Gastrocnemius medialis (tissue), 4 donors: ENCODE data around the gene SIRT6. TPM values are rescaled to one million over a fixed set of nuclear protein-coding genes. Genes with fewer than 3 reads are reported as not detected.
"Not testable (repeated sequence)": the region's sequence is repeated elsewhere in the genome, so short reads cannot be mapped to it uniquely, and the experiment has no call there.

Experiments
- ATAC-seq, 2 donors: fragments of 150-250 bp; one replicate each; pipeline ENCODE4 v1.9.1; 2016
- DNase-seq, 2 donors: peaks; one replicate each; pipeline ENCODE4 v3.0.0-alpha.2; 2019
- H3K27ac ChIP-seq, 4 donors: fragments of 200-600 bp; sonication (generic); 1 replicate in 1 of 4; 2 replicates in 3 of 4; pipeline ENCODE4 v1.5.1; 2016 to 2018; ENCODE audit warnings: mild to moderate bottlenecking in 2 of 4, moderate library complexity in 1 of 4
- H3K27me3 ChIP-seq, 3 donors: fragments of 200-600 bp; sonication (generic) in 2 of 3; 1 replicate in 1 of 3; 2 replicates in 2 of 3; pipeline versions ENCODE4 v1.5.1 to v1.6.0; 2016 to 2019; ENCODE audit warnings: mild to moderate bottlenecking in 1 of 3, moderate library complexity in 1 of 3
- H3K36me3 ChIP-seq, 2 donors: fragments of 200-600 bp; sonication (generic) in 1 of 2; one replicate each; pipeline ENCODE4 v1.5.1; 2017 to 2018
- H3K4me1 ChIP-seq, 2 donors: fragments of 200-600 bp; sonication (generic) in 1 of 2; one replicate each; pipeline ENCODE4 v1.5.1; 2016 to 2017; ENCODE audit warnings: mild to moderate bottlenecking in 2 of 2
- H3K4me3 ChIP-seq, 4 donors: fragments of 200-600 bp; sonication (generic) in 3 of 4; 1 replicate in 1 of 4; 2 replicates in 3 of 4; pipeline ENCODE4 v1.5.1; 2016 to 2019; ENCODE audit warnings: mild to moderate bottlenecking in 2 of 4
- H3K9me3 ChIP-seq, 3 donors: fragments of 200-600 bp; sonication (generic) in 2 of 3; 1 replicate in 1 of 3; 2 replicates in 2 of 3; pipeline ENCODE4 v1.5.1; 2016 to 2019
- CTCF ChIP-seq, 5 experiments: fragments of 450-650 bp in 3 of 5; fragments of 200-600 bp in 2 of 5; sonication (generic) in 2 of 5; IDR thresholded peaks in 4 of 5; conservative IDR thresholded peaks in 1 of 5; 1 replicate in 4 of 5; 2 replicates in 1 of 5; pipeline ENCODE4 v1.5.1; 2016 to 2019; ENCODE audit warnings: antibody characterized with exemption in 5 of 5, mild to moderate bottlenecking in 3 of 5, moderate library complexity in 3 of 5
- POLR2A ChIP-seq, 2 donors: fragments of 450-650 bp; IDR thresholded peaks; one replicate each; pipeline ENCODE4 v1.6.1; 2017; ENCODE audit warnings: antibody characterized with exemption in 2 of 2, mild to moderate bottlenecking in 2 of 2, moderate library complexity in 2 of 2
- in situ Hi-C, 4 donors: fragments of 200-750 bp; cut with MboI; loops; one replicate each; pipeline versions ENCODE4 v1.15.0 to v1.8.0; 2017; ENCODE audit warnings: low sequenced_read_pairs in 4 of 4
- intact Hi-C: fragments of 100-400 bp; cut with DNase I; formaldehyde crosslinking; loops from one replicate; pipeline ENCODE4 v1.15.1; 2023; ENCODE audit warnings: low total_unique reads
- total RNA-seq, 4 donors: library from RNA; depleted of rRNA; stranded (reverse); fragments of >200 nt; gene quantifications; one replicate each; pipeline versions ENCODE4 v1.1.0 to v1.2.3, GENCODE V29; 2016

The SIRT6 gene
- total RNA-seq = 10 to 100 TPM; 11.7 to 25.7 (median 13.7) TPM

- in situ Hi-C loops = no loop called here
- Histone ChIP-seq H3K27ac (peak within 1 kb of the TSS; percentile 87 to 96 (median 90)), H3K4me1 (peaks cover 28 to 29% of the 10 kb centered on the region in 2 donors), H3K27me3 (no peaks in the 10 kb centered on the region), H3K4me3 (peak within 1 kb of the TSS; percentile 83 to 98 (median 96)), H3K9me3 (no peaks in the 10 kb centered on the region), H3K36me3 (peaks cover 0 to 20% of the 10 kb centered on the region in 2 donors)
- intact Hi-C loops = loop anchor here (1.0 to 5.0 kb wide), 6 partner anchors 45 to 420 kb away; partner anchors contain the start of genes APBA3, EEF2, MAP2K2 and MRPL54
- peak in 1 of 5 experiments; percentile 5 for TF ChIP-seq CTCF (IDR thresholded peaks at IDR 0.05 in 4 of 5, conservative IDR thresholded peaks at IDR 0.05 in 1 of 5)
- TF ChIP-seq POLR2A (IDR thresholded peaks at IDR 0.05) = peak; percentile 82 to 83
- peak; percentile 92 to 95 for DNase-seq
- peak; percentile 86 to 94 for ATAC-seq
Measured at GRCh38 chr19:4182084-4182810, at the start of gene SIRT6, which contains the start of gene ANKRD24. Gene SIRT6 (minus strand): TSS chr19:4182563. CDS start chr19:4182539, 24 bp downstream. Gene ANKRD24 (plus strand): TSS chr19:4182689. CDS start chr19:4186426, 3,737 bp downstream.

- H3K27ac ChIP-seq, H3K36me3 ChIP-seq, in situ Hi-C loops, intact Hi-C loops, H3K9me3 ChIP-seq, DNase-seq, H3K4me1 ChIP-seq, ATAC-seq, H3K4me3 ChIP-seq: not testable (repeated sequence)
- H3K27me3 ChIP-seq = peaks cover 43 to 49% (median 48%) of the 10 kb centered on the region in 3 donors
Measured at GRCh38 chr19:4232139-4232538, 49.8 kb upstream of the SIRT6 start.

- H3K27ac ChIP-seq, H3K4me3 ChIP-seq, ATAC-seq, H3K4me1 ChIP-seq, intact Hi-C loops, DNase-seq, H3K9me3 ChIP-seq, in situ Hi-C loops, H3K36me3 ChIP-seq: not testable (repeated sequence)
- H3K27me3 ChIP-seq = peaks cover 43 to 49% (median 48%) of the 10 kb centered on the region in 3 donors
Measured at GRCh38 chr19:4231521-4231920, 49.2 kb upstream of the SIRT6 start.

GRCh38 chr19:4230237-4230636 is 47.9 kb upstream of the SIRT6 start:
- intact Hi-C loops, H3K36me3 ChIP-seq, DNase-seq, H3K9me3 ChIP-seq, H3K27ac ChIP-seq, H3K4me1 ChIP-seq, ATAC-seq, in situ Hi-C loops, H3K4me3 ChIP-seq: not testable (repeated sequence)
- H3K27me3 ChIP-seq = peaks cover 40 to 49% (median 48%) of the 10 kb centered on the region in 3 donors

- Histone ChIP-seq H3K27ac (no peak within 1 kb of the TSS), H3K9me3 (no peaks in the 10 kb centered on the region), H3K4me1 (no peaks in the 10 kb centered on the region), H3K27me3 (peaks cover 40 to 49% (median 48%) of the 10 kb centered on the region in 3 donors), H3K4me3 (no peak within 1 kb of the TSS), H3K36me3 (no peaks in the 10 kb centered on the region)
- intact Hi-C loops (no loop called here), in situ Hi-C loops (no loop called here)
- TF ChIP-seq CTCF (IDR thresholded peaks at IDR 0.05 in 4 of 5, conservative IDR thresholded peaks at IDR 0.05 in 1 of 5) = no peak
- TF ChIP-seq POLR2A (IDR thresholded peaks at IDR 0.05) = no peak
- ATAC-seq (no peak), DNase-seq (no peak)
Measured at GRCh38 chr19:4229179-4229931, 47.0 kb upstream of the SIRT6 start, which contains the start of gene EBI3. Gene EBI3 (plus strand): TSS chr19:4229523. CDS start chr19:4229551, 28 bp downstream.

GRCh38 chr19:4228765-4229178 is 46.4 kb upstream of the SIRT6 start:
- no peak for DNase-seq
- ATAC-seq = no peak
- Histone ChIP-seq H3K27ac (no peak overlapping the region), H3K36me3 (no peaks in the 10 kb centered on the region), H3K4me1 (no peaks in the 10 kb centered on the region), H3K4me3 (no peak overlapping the region), H3K9me3 (no peaks in the 10 kb centered on the region), H3K27me3 (peaks cover 40 to 48% (median 48%) of the 10 kb centered on the region in 3 donors)
- intact Hi-C loops (no loop called here), in situ Hi-C loops (no loop called here)
- TF ChIP-seq POLR2A (IDR thresholded peaks at IDR 0.05) = no peak
- no peak for TF ChIP-seq CTCF (IDR thresholded peaks at IDR 0.05 in 4 of 5, conservative IDR thresholded peaks at IDR 0.05 in 1 of 5)
